ENCODE data around the gene TMEM14B. TPM values are rescaled to one million over a fixed set of nuclear protein-coding genes. Genes with fewer than 3 reads are reported as not detected.

Gene TMEM14B
- total RNA-seq, 3 donors from 2014 or later (not counting 1 experiment from before 2014, with no cell fraction given): 21.0 to 38.4 (median 30.8) TPM

DNA sequence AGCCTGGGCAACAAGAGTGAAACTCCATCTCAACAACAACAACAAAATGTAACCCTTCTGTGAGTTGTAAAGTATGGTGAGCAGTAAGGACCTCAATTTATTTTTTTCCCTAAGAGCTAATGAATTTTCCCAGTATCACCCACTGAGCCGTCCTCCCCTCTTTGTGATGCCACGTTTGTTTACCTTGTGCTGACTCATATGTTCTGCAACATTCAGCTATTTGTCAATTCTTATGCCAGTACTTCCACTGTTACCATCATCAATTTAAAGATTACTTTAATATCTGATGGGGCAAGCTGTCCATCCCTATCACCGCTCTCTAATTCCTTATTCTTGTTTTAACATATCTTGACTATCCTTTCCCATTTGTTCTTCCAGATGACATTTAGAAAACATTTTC, 53.2 kb downstream of the TMEM14B start:
- H3K36me3 Mint-ChIP-seq: no peaks in the 10 kb centered on the region
- H3K4me3 ChIP-seq (ENCODE audit: low read length): no peak overlapping the region
- ATAC-seq (no peak), DNase-seq (no peak)
- no peak overlapping the region for H3K27ac Mint-ChIP-seq
- no peak for TF ChIP-seq CTCF (IDR thresholded peaks at IDR 0.05)
- no peaks in the 10 kb centered on the region for H3K9me3 ChIP-seq (ENCODE audit: control insufficient read depth, insufficient read depth, low read length)
- H3K4me3 Mint-ChIP-seq: no peak overlapping the region
- H3K4me1 Mint-ChIP-seq: no peaks in the 10 kb centered on the region
- H3K27me3 Mint-ChIP-seq (ENCODE audit: low read depth in 2 of 2): no peaks in the 10 kb centered on the region
- H3K36me3 ChIP-seq (ENCODE audit: control insufficient read depth, insufficient read depth, low read length): no peaks in the 10 kb centered on the region
- no peak overlapping the region for H3K27ac ChIP-seq (ENCODE audit: low read length)
- no peaks in the 10 kb centered on the region for H3K27me3 ChIP-seq (ENCODE audit: control insufficient read depth, insufficient read depth, low read length)
- H3K9me3 Mint-ChIP-seq: no peaks in the 10 kb centered on the region
- intact Hi-C loops (cut with micrococcal nuclease): loop anchor here (1.0 to 10.0 kb wide), 3 partner anchors 291 to 1826 kb away; no protein-coding TSS in a partner anchor
- H3K4me1 ChIP-seq (ENCODE audit: control insufficient read depth, insufficient read depth, low read length): no peaks in the 10 kb centered on the region
- WGBS (ENCODE audit: insufficient coverage): 83% methylated on average over 3 of the region's 3 CpGs

- Histone ChIP-seq H3K4me3 (ENCODE audit: low read length) (no peak overlapping the region), H3K27ac (ENCODE audit: low read length) (no peak overlapping the region), H3K27me3 (ENCODE audit: control insufficient read depth, insufficient read depth, low read length) (no peaks in the 10 kb centered on the region), H3K4me1 (ENCODE audit: control insufficient read depth, insufficient read depth, low read length) (no peaks in the 10 kb centered on the region), H3K36me3 (ENCODE audit: control insufficient read depth, insufficient read depth, low read length) (no peaks in the 10 kb centered on the region), H3K9me3 (ENCODE audit: control insufficient read depth, insufficient read depth, low read length) (no peaks in the 10 kb centered on the region)
- no peak overlapping the region for H3K4me3 Mint-ChIP-seq
- peak; percentile 98 for TF ChIP-seq CTCF (IDR thresholded peaks at IDR 0.05)
- no peaks in the 10 kb centered on the region for H3K9me3 Mint-ChIP-seq
- DNase-seq: peak; percentile 45 to 78
- intact Hi-C loops (cut with micrococcal nuclease): loop anchor here (1.0 to 10.0 kb wide), 3 partner anchors 291 to 1827 kb away; no protein-coding TSS in a partner anchor
- WGBS (ENCODE audit: insufficient coverage): 38% methylated on average over 2 of the region's 2 CpGs
- H3K27me3 Mint-ChIP-seq (ENCODE audit: low read depth in 2 of 2): no peaks in the 10 kb centered on the region
- ATAC-seq: peak; percentile 87 to 94 (median 88)
- H3K36me3 Mint-ChIP-seq: no peaks in the 10 kb centered on the region
- no peak overlapping the region for H3K27ac Mint-ChIP-seq
- no peaks in the 10 kb centered on the region for H3K4me1 Mint-ChIP-seq
These were observed 53.7 kb downstream of the TMEM14B start for GRCh38 chr6:10801224-10801848.

Other genes starting within 250 kb of the TMEM14B start
- 1 to 10 TPM in 1 of 3 donors, under 1 TPM in 2; 0.79 to 4.7 (median 0.80) TPM for gene GCNT2, start 226.5 kb upstream of the TMEM14B start, total RNA-seq
- under 1 TPM in 2 of 3 donors, not detected in 1; 0.58 to 0.91 TPM for gene C6orf52, start 53.2 kb upstream of the TMEM14B start, total RNA-seq
- 1 to 10 TPM; 3.6 to 5.2 (median 4.6) TPM for gene PAK1IP1, start 52.8 kb upstream of the TMEM14B start, total RNA-seq
- 10 to 100 TPM in 2 of 3 donors, 1 to 10 TPM in 1; 2.4 to 15.7 (median 14.3) TPM for gene TMEM14C, start 24.7 kb upstream of the TMEM14B start, total RNA-seq
- gene MAK, start 90.7 kb downstream of the TMEM14B start, total RNA-seq: under 1 TPM; 0.41 to 0.66 (median 0.65) TPM
- gene GCM2, start 134.2 kb downstream of the TMEM14B start, total RNA-seq: not detected
- gene SYCP2L, start 139.2 kb downstream of the TMEM14B start, total RNA-seq: 1 to 10 TPM in 1 of 3 donors, under 1 TPM in 1, not detected in 1; 0.82 to 7.3 TPM

Measured in natural killer cell (primary cell).